ENCODE measurements around the gene LMBRD1. TPM values are rescaled to one million over a fixed set of nuclear protein-coding genes. Genes with fewer than 3 reads are reported as not detected.

Gene LMBRD1
- total RNA-seq, 1 experiment from 2014 or later = 20.7 TPM

- Mint-ChIP-seq H3K9me3 (ENCODE audit: unreplicated experiment) (no peaks in the 10 kb centered on the region), H3K27me3 (ENCODE audit: insufficient read depth, unreplicated experiment) (peaks cover 69% of the 10 kb centered on the region), H3K27ac (ENCODE audit: low read depth, unreplicated experiment) (no peak overlapping the region), H3K4me1 (ENCODE audit: insufficient read depth, unreplicated experiment) (no peaks in the 10 kb centered on the region), H3K36me3 (ENCODE audit: insufficient read depth, unreplicated experiment) (no peaks in the 10 kb centered on the region), H3K4me3 (ENCODE audit: unreplicated experiment) (no peak overlapping the region)
- DNase-seq (ENCODE audit: unreplicated experiment) = no peak
- intact Hi-C loops (cut with micrococcal nuclease) = no loop called here
- ChIA-PET CTCF (no interaction called here), POLR2A (interaction anchor here (0.6 kb wide), 1 partner anchor 252 kb away, joined by 3 read pairs; no protein-coding TSS in a partner anchor)
- no TSS peak for BruUV-seq (replicated peaks)
- TF ChIP-seq, protein P1, sequence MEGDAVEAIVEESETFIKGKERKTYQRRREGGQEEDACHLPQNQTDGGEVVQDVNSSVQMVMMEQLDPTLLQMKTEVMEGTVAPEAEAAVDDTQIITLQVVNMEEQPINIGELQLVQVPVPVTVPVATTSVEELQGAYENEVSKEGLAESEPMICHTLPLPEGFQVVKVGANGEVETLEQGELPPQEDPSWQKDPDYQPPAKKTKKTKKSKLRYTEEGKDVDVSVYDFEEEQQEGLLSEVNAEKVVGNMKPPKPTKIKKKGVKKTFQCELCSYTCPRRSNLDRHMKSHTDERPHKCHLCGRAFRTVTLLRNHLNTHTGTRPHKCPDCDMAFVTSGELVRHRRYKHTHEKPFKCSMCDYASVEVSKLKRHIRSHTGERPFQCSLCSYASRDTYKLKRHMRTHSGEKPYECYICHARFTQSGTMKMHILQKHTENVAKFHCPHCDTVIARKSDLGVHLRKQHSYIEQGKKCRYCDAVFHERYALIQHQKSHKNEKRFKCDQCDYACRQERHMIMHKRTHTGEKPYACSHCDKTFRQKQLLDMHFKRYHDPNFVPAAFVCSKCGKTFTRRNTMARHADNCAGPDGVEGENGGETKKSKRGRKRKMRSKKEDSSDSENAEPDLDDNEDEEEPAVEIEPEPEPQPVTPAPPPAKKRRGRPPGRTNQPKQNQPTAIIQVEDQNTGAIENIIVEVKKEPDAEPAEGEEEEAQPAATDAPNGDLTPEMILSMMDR (IDR thresholded peaks at IDR 0.05; ENCODE audit: unreplicated experiment) = no peak
Measured at GRCh38 chr6:69650703-69651102, 146.1 kb downstream of the LMBRD1 start.

DNA sequence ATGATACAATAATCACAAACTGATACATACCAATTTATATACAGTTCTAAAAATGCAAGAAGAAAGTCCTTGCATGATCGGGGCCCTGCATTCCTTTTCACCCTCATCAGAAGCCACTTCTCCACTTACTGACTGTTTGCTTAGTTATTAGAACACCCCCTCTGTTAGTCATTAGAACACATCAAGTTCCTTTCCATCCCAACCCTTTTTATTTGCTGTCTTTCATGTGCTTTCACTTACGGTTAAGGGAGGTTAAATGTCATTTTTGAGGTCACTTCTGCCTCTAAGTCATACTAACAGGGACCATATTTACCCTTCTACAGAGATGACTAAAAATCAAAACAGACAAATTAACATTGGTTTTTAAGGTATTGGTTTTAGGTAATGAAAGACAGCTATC lies 149.1 kb downstream of the LMBRD1 start:
- TF ChIP-seq, protein P1 (IDR thresholded peaks at IDR 0.05; ENCODE audit: unreplicated experiment) = no peak
- no peak overlapping the region for H3K27ac Mint-ChIP-seq (ENCODE audit: low read depth, unreplicated experiment)
- H3K4me1 Mint-ChIP-seq (ENCODE audit: insufficient read depth, unreplicated experiment) = no peaks in the 10 kb centered on the region
- no peaks in the 10 kb centered on the region for H3K9me3 Mint-ChIP-seq (ENCODE audit: unreplicated experiment)
- no peak for DNase-seq (ENCODE audit: unreplicated experiment)
- BruUV-seq (replicated peaks) = no TSS peak
- no peaks in the 10 kb centered on the region for H3K36me3 Mint-ChIP-seq (ENCODE audit: insufficient read depth, unreplicated experiment)
- H3K4me3 Mint-ChIP-seq (ENCODE audit: unreplicated experiment) = no peak overlapping the region
- H3K27me3 Mint-ChIP-seq (ENCODE audit: insufficient read depth, unreplicated experiment) = peaks cover 82% of the 10 kb centered on the region
- intact Hi-C loops (cut with micrococcal nuclease) = no loop called here
- ChIA-PET POLR2A (no interaction called here), CTCF (no interaction called here)

DNA sequence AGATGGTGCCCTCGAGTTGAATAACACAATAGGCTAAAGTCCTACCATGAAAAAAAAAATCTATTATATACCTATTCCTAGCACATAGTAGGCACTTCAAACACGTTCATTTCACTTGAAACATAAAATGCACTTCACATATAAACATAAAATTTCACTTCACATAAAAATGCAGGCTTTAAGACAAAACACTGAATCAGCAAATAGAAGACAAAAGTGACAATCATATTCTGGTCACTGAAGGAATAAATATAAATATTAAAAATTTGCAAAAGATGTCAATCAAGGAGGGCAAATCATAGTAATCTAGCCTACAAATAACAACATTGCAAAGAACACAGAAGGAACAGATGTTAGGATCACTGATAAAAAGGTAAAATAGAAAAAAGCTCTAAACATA lies 153.1 kb downstream of the LMBRD1 start:
- no TSS peak for BruUV-seq (replicated peaks)
- ChIA-PET CTCF (no interaction called here), POLR2A (no interaction called here)
- no peak overlapping the region for H3K27ac Mint-ChIP-seq (ENCODE audit: low read depth, unreplicated experiment)
- H3K36me3 Mint-ChIP-seq (ENCODE audit: insufficient read depth, unreplicated experiment) = no peaks in the 10 kb centered on the region
- H3K9me3 Mint-ChIP-seq (ENCODE audit: unreplicated experiment) = peaks cover 7% of the 10 kb centered on the region
- H3K4me1 Mint-ChIP-seq (ENCODE audit: insufficient read depth, unreplicated experiment) = no peaks in the 10 kb centered on the region
- H3K4me3 Mint-ChIP-seq (ENCODE audit: unreplicated experiment) = no peak overlapping the region
- TF ChIP-seq, protein P1 (IDR thresholded peaks at IDR 0.05; ENCODE audit: unreplicated experiment) = no peak
- peaks cover 88% of the 10 kb centered on the region for H3K27me3 Mint-ChIP-seq (ENCODE audit: insufficient read depth, unreplicated experiment)
- intact Hi-C loops (cut with micrococcal nuclease) = no loop called here
- no peak for DNase-seq (ENCODE audit: unreplicated experiment)

GRCh38 chr6:69632932-69633331 lies 163.9 kb downstream of the LMBRD1 start:
- DNase-seq (ENCODE audit: unreplicated experiment) = no peak
- Mint-ChIP-seq H3K9me3 (ENCODE audit: unreplicated experiment) (no peaks in the 10 kb centered on the region), H3K27ac (ENCODE audit: low read depth, unreplicated experiment) (no peak overlapping the region), H3K27me3 (ENCODE audit: insufficient read depth, unreplicated experiment) (peaks cover 68% of the 10 kb centered on the region), H3K4me3 (ENCODE audit: unreplicated experiment) (no peak overlapping the region), H3K4me1 (ENCODE audit: insufficient read depth, unreplicated experiment) (no peaks in the 10 kb centered on the region), H3K36me3 (ENCODE audit: insufficient read depth, unreplicated experiment) (no peaks in the 10 kb centered on the region)
- ChIA-PET CTCF (interaction anchor here (0.6 kb wide), 1 partner anchor 11 kb away, joined by 3 read pairs; no protein-coding TSS in a partner anchor), POLR2A (no interaction called here)
- intact Hi-C loops (cut with micrococcal nuclease) = no loop called here
- no TSS peak for BruUV-seq (replicated peaks)
- TF ChIP-seq, protein P1 (IDR thresholded peaks at IDR 0.05; ENCODE audit: unreplicated experiment) = no peak
